ENCODE data around the gene RBM27. TPM values are rescaled to one million over a fixed set of nuclear protein-coding genes. Genes with fewer than 3 reads are reported as not detected.
"Not testable (repeated sequence)": the region's sequence is repeated elsewhere in the genome, so short reads cannot be mapped to it uniquely, and the experiment has no call there.

RBM27 gene
- total RNA-seq, 2 donors from 2014 or later = 8.6 to 8.9 TPM

DNA sequence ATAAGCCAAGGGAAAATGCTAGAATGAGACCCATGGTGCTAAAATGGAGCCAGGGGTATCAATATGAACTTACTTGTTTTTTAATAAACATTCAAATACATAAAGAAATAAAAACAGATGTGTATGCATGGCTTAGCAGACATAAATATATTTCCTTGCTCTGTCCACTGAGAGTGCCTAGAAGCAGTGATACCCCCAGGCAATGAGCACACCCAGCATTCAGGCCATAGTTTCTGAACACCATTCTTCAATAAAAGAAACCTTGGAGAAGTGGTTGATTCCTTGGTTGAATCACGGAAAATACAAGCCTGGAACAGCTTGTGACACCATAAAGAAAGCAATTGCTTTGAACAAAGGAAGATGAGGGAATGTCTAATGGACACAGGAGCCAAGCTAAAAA, 37.5 kb upstream of the RBM27 start:
- Histone ChIP-seq H3K4me1 (no peaks in the 10 kb centered on the region), H3K4me3 (no peak overlapping the region), H3K27me3 (no peaks in the 10 kb centered on the region), H3K27ac (no peak overlapping the region), H3K9me3 (no peaks in the 10 kb centered on the region), H3K36me3 (replicated peaks in 1 of 2; ENCODE audit: insufficient read depth in 1 of 2, low read depth in 2 of 2) (peaks cover 9 to 45% of the 10 kb centered on the region in 2 donors)
- TF ChIP-seq POLR2A (IDR thresholded peaks at IDR 0.05) (no peak), CTCF (IDR thresholded peaks at IDR 0.05) (no peak)
- ATAC-seq (no peak), DNase-seq (no peak)
- intact Hi-C loops (cut with DNase I) = loop anchor here (10.0 kb wide), 1 partner anchor 109 kb away; no protein-coding TSS in a partner anchor
- 72 to 90% methylated on average over 1 of the region's 1 CpG for WGBS, 2 donors

GRCh38 chr5:146169076-146169475, 34.3 kb upstream of the RBM27 start:
- intact Hi-C loops (cut with DNase I) = loop anchor here (10.0 kb wide), 1 partner anchor 106 kb away; no protein-coding TSS in a partner anchor
- no peak overlapping the region for H3K4me3 ChIP-seq
- no peaks in the 10 kb centered on the region for H3K9me3 ChIP-seq
- TF ChIP-seq CTCF (IDR thresholded peaks at IDR 0.05) (no peak), POLR2A (IDR thresholded peaks at IDR 0.05) (no peak)
- DNase-seq = no peak
- H3K27ac ChIP-seq = no peak overlapping the region
- no peaks in the 10 kb centered on the region for H3K27me3 ChIP-seq
- no peak for ATAC-seq
- no peaks in the 10 kb centered on the region for H3K4me1 ChIP-seq
- peaks cover 9 to 27% of the 10 kb centered on the region in 2 donors for H3K36me3 ChIP-seq (replicated peaks in 1 of 2; ENCODE audit: insufficient read depth in 1 of 2, low read depth in 2 of 2)

DNA sequence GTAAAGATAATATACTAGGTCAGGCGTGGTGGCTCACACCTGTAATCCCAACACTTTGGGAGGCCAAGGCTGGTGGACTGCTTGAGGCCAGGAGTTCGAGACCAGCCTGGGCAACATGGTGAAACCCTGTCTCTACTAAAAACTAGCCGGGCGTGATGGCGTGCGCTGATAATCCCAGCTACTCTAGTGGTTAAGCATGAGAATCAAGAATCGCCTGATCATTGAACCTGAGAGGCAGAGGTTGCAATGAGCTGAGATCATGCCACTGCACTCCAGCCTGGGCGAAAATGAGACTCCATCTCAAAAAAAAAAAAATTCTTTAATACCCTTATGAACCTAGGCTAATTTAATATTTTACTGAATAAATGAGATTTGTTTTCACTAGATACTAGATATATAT, 30.4 kb upstream of the RBM27 start:
- intact Hi-C loops (cut with DNase I); DNase-seq; H3K27ac ChIP-seq; H3K4me3 ChIP-seq; H3K27me3 ChIP-seq; H3K9me3 ChIP-seq; H3K4me1 ChIP-seq; ATAC-seq: not testable (repeated sequence)
- WGBS, 2 donors = 93 to 96% methylated on average over 8 of the region's 8 CpGs
- H3K36me3 ChIP-seq (replicated peaks in 1 of 2; ENCODE audit: insufficient read depth in 1 of 2, low read depth in 2 of 2) = peaks cover 0 to 15% of the 10 kb centered on the region in 2 donors

GRCh38 chr5:146173597-146173996, 29.8 kb upstream of the RBM27 start:
- no peak for DNase-seq
- Histone ChIP-seq H3K4me1 (no peaks in the 10 kb centered on the region), H3K27me3 (no peaks in the 10 kb centered on the region), H3K36me3 (replicated peaks in 1 of 2; ENCODE audit: insufficient read depth in 1 of 2, low read depth in 2 of 2) (peaks cover 0 to 14% of the 10 kb centered on the region in 2 donors), H3K4me3 (no peak overlapping the region), H3K9me3 (no peaks in the 10 kb centered on the region), H3K27ac (no peak overlapping the region)
- 93 to 94% methylated on average over 3 of the region's 3 CpGs for WGBS, 2 donors
- TF ChIP-seq CTCF (IDR thresholded peaks at IDR 0.05) (no peak), POLR2A (IDR thresholded peaks at IDR 0.05) (no peak)
- ATAC-seq = no peak
- intact Hi-C loops (cut with DNase I) = no loop called here

DNA sequence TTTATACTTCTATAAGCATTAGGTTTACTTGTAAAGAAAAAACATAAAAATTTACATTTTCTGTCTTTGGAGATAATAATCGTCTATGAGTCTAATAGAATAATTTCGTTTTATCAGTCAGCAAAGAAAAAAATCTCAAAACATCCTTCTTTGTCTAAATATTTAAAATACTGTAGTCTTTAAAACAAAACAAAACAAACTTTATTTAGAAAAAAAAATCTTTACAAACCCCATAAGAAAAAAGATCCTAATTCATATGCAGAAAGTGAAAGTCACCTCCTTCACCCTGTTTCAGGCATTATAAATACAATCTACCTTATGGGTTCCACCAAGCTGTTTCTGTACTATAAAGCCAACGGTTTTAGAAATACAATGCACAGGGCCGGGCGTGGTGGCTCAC, 26.6 kb upstream of the RBM27 start:
- no peak overlapping the region for H3K4me3 ChIP-seq
- peaks cover 0 to 3% of the 10 kb centered on the region in 2 donors for H3K36me3 ChIP-seq (replicated peaks in 1 of 2; ENCODE audit: insufficient read depth in 1 of 2, low read depth in 2 of 2)
- TF ChIP-seq POLR2A (IDR thresholded peaks at IDR 0.05) = no peak
- no peak for TF ChIP-seq CTCF (IDR thresholded peaks at IDR 0.05)
- DNase-seq (no peak), ATAC-seq (no peak)
- peaks cover 15% of the 10 kb centered on the region for H3K4me1 ChIP-seq
- H3K27me3 ChIP-seq = no peaks in the 10 kb centered on the region
- intact Hi-C loops (cut with DNase I) = no loop called here
- no peak overlapping the region for H3K27ac ChIP-seq
- H3K9me3 ChIP-seq = no peaks in the 10 kb centered on the region
- WGBS, 2 donors = 93 to 96% methylated on average over 5 of the region's 5 CpGs

All from body of pancreas (tissue), 4 donors.